HEK293 (cell line): ENCODE measurements around the gene ZWILCH.
"Not testable (repeated sequence)": the region's sequence is repeated elsewhere in the genome, so short reads cannot be mapped to it uniquely, and the experiment has no call there.

Experiments
- CTCF ChIA-PET: fragments of 350-600 bp; formaldehyde crosslinking; extraction: SDS; loops from one replicate; lab custom pipeline; 2021; ENCODE audit warnings: antibody characterized with exemption; lab: Yijun Ruan, JAX
- POLR2A ChIA-PET: fragments of 300-600 bp; formaldehyde crosslinking; extraction: SDS; loops from one replicate; lab custom pipeline; 2020; ENCODE audit warnings: antibody characterized with exemption, inconsistent platforms; lab: Yijun Ruan, JAX
- H3K27ac ChIP-seq: fragments of 200-500 bp; sonication (Bioruptor generic); 2 replicates; pipeline ENCODE4 v1.5.1; 2014; ENCODE audit warnings: low read depth, low read length, control low read depth, inconsistent platforms; ENCODE audit errors: extremely low read depth
- H3K36me3 ChIP-seq, 2 experiments: fragments of 200-500 bp in 1 of 2; sonication (Bioruptor generic) in 1 of 2; 1 replicate in 1 of 2; 2 replicates in 1 of 2; pipeline ENCODE4 v1.5.1; 2014 to 2017; ENCODE audit warnings: inconsistent platforms in 2 of 2, low read length in 2 of 2; ENCODE audit not compliant: control insufficient read depth in 2 of 2, insufficient read depth in 1 of 2
- H3K4me1 ChIP-seq: fragments of 200-500 bp; sonication (Bioruptor generic); 2 replicates; pipeline ENCODE4 v1.5.1; 2014; ENCODE audit warnings: mild to moderate bottlenecking, low read length, inconsistent platforms; ENCODE audit not compliant: control insufficient read depth, insufficient read depth
- H3K4me3 ChIP-seq: 2 replicates; pipeline ENCODE4 v1.5.1; 2011; ENCODE audit warnings: low read depth, mild to moderate bottlenecking, control low read depth, low read length, moderate library complexity
- H3K9me3 ChIP-seq: fragments of 200-500 bp; sonication (Bioruptor generic); 2 replicates; pipeline ENCODE4 v1.5.1; 2014; ENCODE audit warnings: low read depth, low read length, inconsistent platforms; ENCODE audit not compliant: control insufficient read depth, insufficient read depth
- KLF1 ChIP-seq: fragments of 450-650 bp; formaldehyde crosslinking; IDR thresholded peaks from 2 replicates; pipeline ENCODE4 v1.5.1; 2016; ENCODE audit warnings: missing biosample characterization, missing genetic modification characterization
- KLF7 ChIP-seq: fragments of 450-650 bp; formaldehyde crosslinking; IDR thresholded peaks from 2 replicates; pipeline ENCODE4 v1.5.1; 2016; ENCODE audit warnings: missing biosample characterization, missing genetic modification characterization, borderline replicate concordance
- PRDM1 ChIP-seq: fragments of 450-650 bp; formaldehyde crosslinking; IDR thresholded peaks from 2 replicates; pipeline ENCODE4; 2016; ENCODE audit warnings: missing biosample characterization, missing genetic modification characterization
- SETDB1 ChIP-seq: IDR thresholded peaks from one replicate; pipeline ENCODE4 v1.6.1; 2017; ENCODE audit warnings: mild to moderate bottlenecking, low read length, moderate library complexity, mixed read lengths; ENCODE audit not compliant: insufficient read length
- SP3 ChIP-seq: fragments of 450-650 bp; formaldehyde crosslinking; IDR thresholded peaks from 2 replicates; pipeline ENCODE4 v1.5.1; 2016; ENCODE audit warnings: missing biosample characterization, missing genetic modification characterization
- ZBTB17 ChIP-seq: fragments of 450-650 bp; formaldehyde crosslinking; IDR thresholded peaks from 2 replicates; pipeline ENCODE4 v1.5.1; 2016; ENCODE audit warnings: missing biosample characterization, missing genetic modification characterization
- ZFP3 ChIP-seq: fragments of 450-650 bp; formaldehyde crosslinking; IDR thresholded peaks from 2 replicates; pipeline ENCODE4 v1.5.1; 2016; ENCODE audit warnings: low read depth, missing biosample characterization, missing genetic modification characterization
- ZNF2 ChIP-seq: fragments of 450-650 bp; formaldehyde crosslinking; IDR thresholded peaks from 2 replicates; pipeline ENCODE4 v1.5.1; 2016; ENCODE audit warnings: missing biosample characterization, missing genetic modification characterization
- ZNF433 ChIP-seq: fragments of 450-650 bp; formaldehyde crosslinking; IDR thresholded peaks from 2 replicates; pipeline ENCODE4 v1.5.1; 2016; ENCODE audit warnings: missing biosample characterization, missing genetic modification characterization, low read depth
- ZNF791 ChIP-seq: fragments of 450-650 bp; formaldehyde crosslinking; IDR thresholded peaks from 2 replicates; pipeline ENCODE4 v1.5.1; 2016; ENCODE audit warnings: missing biosample characterization, missing genetic modification characterization
- ZSCAN23 ChIP-seq: fragments of 450-650 bp; formaldehyde crosslinking; IDR thresholded peaks from 2 replicates; pipeline ENCODE4 v1.5.1; 2016; ENCODE audit warnings: missing biosample characterization, missing genetic modification characterization
- TF ChIP-seq, protein P1 (sequence below): fragments of 450-650 bp; formaldehyde crosslinking; IDR thresholded peaks from 2 replicates; pipeline ENCODE4 v1.5.1; 2016; ENCODE audit warnings: missing biosample characterization, missing genetic modification characterization
- TF ChIP-seq, protein P2 (sequence below): fragments of 450-650 bp; formaldehyde crosslinking; IDR thresholded peaks from 2 replicates; pipeline ENCODE4 v1.5.1; 2016; ENCODE audit warnings: missing biosample characterization, missing genetic modification characterization
- TF ChIP-seq, protein P3 (sequence below): fragments of 450-650 bp; formaldehyde crosslinking; IDR thresholded peaks from 2 replicates; pipeline ENCODE4 v1.5.1; 2017; ENCODE audit warnings: missing biosample characterization, missing genetic modification characterization
- TF ChIP-seq, protein P4 (sequence below): fragments of 450-650 bp; formaldehyde crosslinking; IDR thresholded peaks from 2 replicates; pipeline ENCODE4 v1.5.1; 2016; ENCODE audit warnings: missing biosample characterization, missing genetic modification characterization

Gene ZWILCH

DNA sequence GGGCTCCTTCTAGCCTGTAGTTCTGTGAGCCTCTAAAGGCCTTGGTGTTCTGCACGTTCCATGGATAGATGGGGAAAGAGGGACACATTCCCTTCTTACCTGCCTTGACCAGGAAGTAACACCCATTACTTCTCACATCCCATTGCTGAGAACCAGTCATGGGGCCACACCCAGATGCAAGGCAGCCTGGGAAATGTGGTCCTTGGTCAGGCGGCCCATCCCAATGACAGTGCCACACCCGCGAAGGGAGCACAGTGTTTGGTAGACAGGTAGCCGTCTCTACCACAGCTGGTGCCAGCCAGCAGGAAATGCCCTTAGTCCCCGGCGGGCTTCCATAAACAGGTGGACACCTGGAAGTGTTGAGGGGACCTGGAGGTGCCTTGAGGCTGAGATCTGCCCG is 83.8 kb downstream of the ZWILCH start:
- Histone ChIP-seq H3K4me1 (no peaks in the 10 kb centered on the region), H3K4me3 (no peak overlapping the region), H3K9me3 (no peaks in the 10 kb centered on the region), H3K36me3 (no peaks in the 10 kb centered on the region), H3K27ac (no peak overlapping the region)
- POLR2A ChIA-PET: no interaction called here
- CTCF ChIA-PET: interaction anchor here (1.1 to 1.7 kb wide), 2 partner anchors 15 to 262 kb away, joined by 3 to 4 read pairs; no protein-coding TSS in a partner anchor
- TF ChIP-seq PRDM1: no peak
- TF ChIP-seq, protein P1, sequence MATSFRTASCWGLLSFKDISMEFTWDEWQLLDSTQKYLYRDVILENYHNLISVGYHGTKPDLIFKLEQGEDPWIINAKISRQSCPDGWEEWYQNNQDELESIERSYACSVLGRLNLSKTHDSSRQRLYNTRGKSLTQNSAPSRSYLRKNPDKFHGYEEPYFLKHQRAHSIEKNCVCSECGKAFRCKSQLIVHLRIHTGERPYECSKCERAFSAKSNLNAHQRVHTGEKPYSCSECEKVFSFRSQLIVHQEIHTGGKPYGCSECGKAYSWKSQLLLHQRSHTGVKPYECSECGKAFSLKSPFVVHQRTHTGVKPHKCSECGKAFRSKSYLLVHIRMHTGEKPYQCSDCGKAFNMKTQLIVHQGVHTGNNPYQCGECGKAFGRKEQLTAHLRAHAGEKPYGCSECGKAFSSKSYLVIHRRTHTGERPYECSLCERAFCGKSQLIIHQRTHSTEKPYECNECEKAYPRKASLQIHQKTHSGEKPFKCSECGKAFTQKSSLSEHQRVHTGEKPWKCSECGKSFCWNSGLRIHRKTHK: no peak
- TF ChIP-seq SP3 (tag by site-specific recombination): 0 out of 2 replicates have a peak, but pooled peaks have one; percentile 29
- 0 out of 2 replicates have a peak, but pooled peaks have one; percentile 19 for TF ChIP-seq KLF7
- no peak for TF ChIP-seq ZFP3 (tag by site-specific recombination)
- TF ChIP-seq, protein P2, sequence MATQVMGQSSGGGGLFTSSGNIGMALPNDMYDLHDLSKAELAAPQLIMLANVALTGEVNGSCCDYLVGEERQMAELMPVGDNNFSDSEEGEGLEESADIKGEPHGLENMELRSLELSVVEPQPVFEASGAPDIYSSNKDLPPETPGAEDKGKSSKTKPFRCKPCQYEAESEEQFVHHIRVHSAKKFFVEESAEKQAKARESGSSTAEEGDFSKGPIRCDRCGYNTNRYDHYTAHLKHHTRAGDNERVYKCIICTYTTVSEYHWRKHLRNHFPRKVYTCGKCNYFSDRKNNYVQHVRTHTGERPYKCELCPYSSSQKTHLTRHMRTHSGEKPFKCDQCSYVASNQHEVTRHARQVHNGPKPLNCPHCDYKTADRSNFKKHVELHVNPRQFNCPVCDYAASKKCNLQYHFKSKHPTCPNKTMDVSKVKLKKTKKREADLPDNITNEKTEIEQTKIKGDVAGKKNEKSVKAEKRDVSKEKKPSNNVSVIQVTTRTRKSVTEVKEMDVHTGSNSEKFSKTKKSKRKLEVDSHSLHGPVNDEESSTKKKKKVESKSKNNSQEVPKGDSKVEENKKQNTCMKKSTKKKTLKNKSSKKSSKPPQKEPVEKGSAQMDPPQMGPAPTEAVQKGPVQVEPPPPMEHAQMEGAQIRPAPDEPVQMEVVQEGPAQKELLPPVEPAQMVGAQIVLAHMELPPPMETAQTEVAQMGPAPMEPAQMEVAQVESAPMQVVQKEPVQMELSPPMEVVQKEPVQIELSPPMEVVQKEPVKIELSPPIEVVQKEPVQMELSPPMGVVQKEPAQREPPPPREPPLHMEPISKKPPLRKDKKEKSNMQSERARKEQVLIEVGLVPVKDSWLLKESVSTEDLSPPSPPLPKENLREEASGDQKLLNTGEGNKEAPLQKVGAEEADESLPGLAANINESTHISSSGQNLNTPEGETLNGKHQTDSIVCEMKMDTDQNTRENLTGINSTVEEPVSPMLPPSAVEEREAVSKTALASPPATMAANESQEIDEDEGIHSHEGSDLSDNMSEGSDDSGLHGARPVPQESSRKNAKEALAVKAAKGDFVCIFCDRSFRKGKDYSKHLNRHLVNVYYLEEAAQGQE (tag by site-specific recombination): no peak
- peak; percentile 37; the same call in 1 of the 2 replicates for TF ChIP-seq ZBTB17 (tag by site-specific recombination)
- TF ChIP-seq, protein P3, sequence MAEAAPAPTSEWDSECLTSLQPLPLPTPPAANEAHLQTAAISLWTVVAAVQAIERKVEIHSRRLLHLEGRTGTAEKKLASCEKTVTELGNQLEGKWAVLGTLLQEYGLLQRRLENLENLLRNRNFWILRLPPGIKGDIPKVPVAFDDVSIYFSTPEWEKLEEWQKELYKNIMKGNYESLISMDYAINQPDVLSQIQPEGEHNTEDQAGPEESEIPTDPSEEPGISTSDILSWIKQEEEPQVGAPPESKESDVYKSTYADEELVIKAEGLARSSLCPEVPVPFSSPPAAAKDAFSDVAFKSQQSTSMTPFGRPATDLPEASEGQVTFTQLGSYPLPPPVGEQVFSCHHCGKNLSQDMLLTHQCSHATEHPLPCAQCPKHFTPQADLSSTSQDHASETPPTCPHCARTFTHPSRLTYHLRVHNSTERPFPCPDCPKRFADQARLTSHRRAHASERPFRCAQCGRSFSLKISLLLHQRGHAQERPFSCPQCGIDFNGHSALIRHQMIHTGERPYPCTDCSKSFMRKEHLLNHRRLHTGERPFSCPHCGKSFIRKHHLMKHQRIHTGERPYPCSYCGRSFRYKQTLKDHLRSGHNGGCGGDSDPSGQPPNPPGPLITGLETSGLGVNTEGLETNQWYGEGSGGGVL: no peak
- 0 out of 2 replicates have a peak, but pooled peaks have one; percentile 17 for TF ChIP-seq KLF1 (tag by site-specific recombination)
- no peak for TF ChIP-seq ZSCAN23 (tag by site-specific recombination)

DNA sequence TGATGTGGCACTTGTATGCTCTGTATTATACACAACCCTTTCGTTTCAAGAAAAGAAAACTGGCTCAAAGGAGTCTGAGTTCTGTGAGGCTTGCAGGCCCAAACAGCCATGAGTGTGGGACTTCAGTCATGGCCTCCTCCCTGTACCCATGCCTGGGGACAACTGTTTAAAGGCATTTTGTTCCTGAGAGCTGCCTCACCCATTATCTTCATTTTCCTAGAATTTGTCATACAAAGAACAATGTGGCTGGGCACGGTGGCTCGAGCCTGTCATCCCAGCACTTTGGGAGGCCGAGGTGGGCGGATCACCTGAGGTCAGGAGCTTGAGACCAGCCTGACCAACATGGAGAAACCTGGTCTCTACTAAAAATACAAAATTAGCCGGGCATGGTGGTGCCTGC is 84.3 kb downstream of the ZWILCH start:
- CTCF ChIA-PET: interaction anchor here (0.7 to 1.7 kb wide), 6 partner anchors 15 to 263 kb away, joined by 3 to 6 read pairs (median 4); no protein-coding TSS in a partner anchor
- H3K4me1 ChIP-seq, H3K27ac ChIP-seq, H3K36me3 ChIP-seq, H3K9me3 ChIP-seq, H3K4me3 ChIP-seq, POLR2A ChIA-PET: not testable (repeated sequence)

DNA sequence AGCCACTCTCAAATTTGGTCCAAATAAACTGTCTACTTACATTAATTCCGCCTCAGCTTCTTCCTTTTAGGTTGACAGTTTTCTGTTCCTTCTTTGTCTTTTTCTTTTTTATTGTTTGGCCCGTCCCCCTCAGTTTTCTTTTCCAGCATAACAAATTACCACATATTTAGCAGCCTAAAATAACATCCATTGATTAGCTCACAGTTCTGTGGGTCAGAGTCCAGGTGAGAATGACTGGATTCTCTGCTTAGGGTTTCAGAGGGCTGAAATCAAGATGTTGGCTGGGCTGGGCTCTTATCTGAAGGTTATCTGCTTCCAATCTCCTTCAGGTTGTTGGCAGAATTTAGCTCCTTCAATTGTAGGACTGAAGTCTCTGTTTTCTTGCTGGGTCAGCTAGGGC is 85.3 kb downstream of the ZWILCH start:
- no peaks in the 10 kb centered on the region for H3K9me3 ChIP-seq
- H3K4me1 ChIP-seq: no peaks in the 10 kb centered on the region
- POLR2A ChIA-PET: interaction anchor here (0.7 kb wide), 1 partner anchor 91 kb away, joined by 3 read pairs; no protein-coding TSS in a partner anchor
- H3K4me3 ChIP-seq: no peak overlapping the region
- no peak overlapping the region for H3K27ac ChIP-seq
- TF ChIP-seq ZNF2 (tag by site-specific recombination): no peak
- TF ChIP-seq ZNF791 (tag by site-specific recombination): no peak
- no peak for TF ChIP-seq ZNF433 (tag by site-specific recombination)
- TF ChIP-seq, protein P4, sequence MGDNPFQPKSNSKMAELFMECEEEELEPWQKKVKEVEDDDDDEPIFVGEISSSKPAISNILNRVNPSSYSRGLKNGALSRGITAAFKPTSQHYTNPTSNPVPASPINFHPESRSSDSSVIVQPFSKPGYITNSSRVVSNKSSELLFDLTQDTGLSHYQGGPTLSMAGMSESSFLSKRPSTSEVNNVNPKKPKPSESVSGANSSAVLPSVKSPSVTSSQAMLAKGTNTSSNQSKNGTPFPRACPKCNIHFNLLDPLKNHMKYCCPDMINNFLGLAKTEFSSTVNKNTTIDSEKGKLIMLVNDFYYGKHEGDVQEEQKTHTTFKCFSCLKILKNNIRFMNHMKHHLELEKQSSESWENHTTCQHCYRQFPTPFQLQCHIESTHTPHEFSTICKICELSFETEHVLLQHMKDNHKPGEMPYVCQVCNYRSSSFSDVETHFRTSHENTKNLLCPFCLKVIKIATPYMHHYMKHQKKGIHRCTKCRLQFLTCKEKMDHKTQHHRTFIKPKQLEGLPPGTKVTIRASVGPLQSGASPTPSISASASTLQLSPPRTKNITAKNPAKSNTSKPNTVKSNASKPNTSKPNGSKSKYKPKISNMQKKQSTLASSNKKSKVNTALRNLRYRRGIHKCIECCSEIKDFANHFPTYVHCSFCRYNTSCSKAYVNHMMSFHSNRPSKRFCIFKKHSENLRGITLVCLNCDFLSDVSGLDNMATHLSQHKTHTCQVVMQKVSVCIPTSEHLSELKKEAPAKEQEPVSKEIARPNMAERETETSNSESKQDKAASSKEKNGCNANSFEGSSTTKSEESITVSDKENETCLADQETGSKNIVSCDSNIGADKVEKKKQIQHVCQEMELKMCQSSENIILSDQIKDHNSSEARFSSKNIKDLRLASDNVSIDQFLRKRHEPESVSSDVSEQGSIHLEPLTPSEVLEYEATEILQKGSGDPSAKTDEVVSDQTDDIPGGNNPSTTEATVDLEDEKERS (tag by site-specific recombination): no peak
- TF ChIP-seq, protein P3: no peak
- TF ChIP-seq SETDB1: no peak
- no peaks in the 10 kb centered on the region for H3K36me3 ChIP-seq
- CTCF ChIA-PET: interaction anchor here (0.6 to 1.7 kb wide), 7 partner anchors 14 to 268 kb away, joined by 3 to 6 read pairs (median 4); no protein-coding TSS in a partner anchor
